Mesendoderm (in vitro differentiated cells): ENCODE measurements around the gene OASL. TPM values are rescaled to one million over a fixed set of nuclear protein-coding genes. Genes with fewer than 3 reads are reported as not detected.

ENCODE experiments used
- DNase-seq: peaks from one replicate; pipeline ENCODE4 v3.0.0; 2013
- H2AK5ac ChIP-seq: 2 replicates; pipeline ENCODE4 v1.6.1; 2013; ENCODE audit warnings: low read length, inconsistent platforms
- H2BK120ac ChIP-seq: 2 replicates; pipeline ENCODE4 v1.6.1; 2013; ENCODE audit warnings: low read depth, mild to moderate bottlenecking, low read length, moderate library complexity, mixed read lengths
- H2BK15ac ChIP-seq: replicated peaks from 2 replicates; pipeline ENCODE4 v1.6.1; 2013; ENCODE audit warnings: low read depth, mild to moderate bottlenecking, moderate library complexity
- H2BK5ac ChIP-seq: 2 replicates; pipeline ENCODE4 v1.6.1; 2013; ENCODE audit warnings: low read length, inconsistent platforms
- H3K18ac ChIP-seq: 2 replicates; pipeline ENCODE4 v1.6.1; 2013; ENCODE audit warnings: mild to moderate bottlenecking, low read length, mixed read lengths
- H3K23ac ChIP-seq: one replicate; pipeline ENCODE4 v1.6.1; 2013; ENCODE audit warnings: low read length
- H3K27ac ChIP-seq: 2 replicates; pipeline ENCODE4 v1.5.1; 2013; ENCODE audit warnings: low read depth, mild to moderate bottlenecking, inconsistent platforms, low read length, moderate library complexity
- H3K27me3 ChIP-seq: 2 replicates; pipeline ENCODE4 v1.6.1; 2013; ENCODE audit warnings: low read length, control low read depth, mild to moderate bottlenecking, inconsistent platforms; ENCODE audit not compliant: insufficient read depth, poor library complexity
- H3K36me3 ChIP-seq: 2 replicates; pipeline ENCODE4 v1.6.1; 2013; ENCODE audit warnings: low read length, inconsistent platforms; ENCODE audit not compliant: control insufficient read depth, insufficient read depth
- H3K4ac ChIP-seq: one replicate; pipeline ENCODE4 v1.6.1; 2013; ENCODE audit warnings: low read depth, mild to moderate bottlenecking, low read length, moderate library complexity
- H3K4me1 ChIP-seq: 2 replicates; pipeline ENCODE4 v1.6.1; 2013; ENCODE audit warnings: low read depth, low read length, inconsistent platforms; ENCODE audit not compliant: control insufficient read depth
- H3K4me2 ChIP-seq: 2 replicates; pipeline ENCODE4 v1.6.1; 2013; ENCODE audit warnings: low read length
- H3K4me3 ChIP-seq: 2 replicates; pipeline ENCODE4 v1.5.1; 2013; ENCODE audit warnings: mild to moderate bottlenecking, low read length
- H3K56ac ChIP-seq: one replicate; pipeline ENCODE4 v1.6.1; 2013; ENCODE audit warnings: low read length
- H3K79me1 ChIP-seq: 2 replicates; pipeline ENCODE4 v1.6.1; 2013; ENCODE audit warnings: low read length, inconsistent platforms
- H3K79me2 ChIP-seq: 2 replicates; pipeline ENCODE4 v1.6.1; 2013; ENCODE audit warnings: mild to moderate bottlenecking, low read length; ENCODE audit not compliant: control insufficient read depth, insufficient read depth
- H3K9ac ChIP-seq: 2 replicates; pipeline ENCODE4 v1.6.1; 2013; ENCODE audit warnings: low read length, inconsistent platforms
- H4K5ac ChIP-seq: one replicate; pipeline ENCODE4 v1.6.1; 2013; ENCODE audit warnings: low read length
- H4K8ac ChIP-seq: one replicate; pipeline ENCODE4 v1.6.1; 2013; ENCODE audit warnings: low read depth, mild to moderate bottlenecking, control low read depth, low read length, moderate library complexity
- WGBS: extraction: QIAGEN DNeasy Blood & Tissue Kit; methylation state at CpG from one replicate; pipeline ENCODE4 v1.1.7; 2013; ENCODE audit warnings: low lambda C conversion rate, missing lambda C conversion rate; ENCODE audit not compliant: insufficient coverage; ENCODE audit errors: extremely low coverage; 5-methylcytosine and 5-hydroxymethylcytosine counted together
- polyA plus RNA-seq, 2 experiments: library from polyadenylated mRNA; stranded (reverse); fragments of 200-250 nt; gene quantifications; one replicate each; pipeline ENCODE4 v1.2.3, GENCODE V29; 2013

The OASL gene
- polyA plus RNA-seq (2013, experiment 1 of 2): not detected
- polyA plus RNA-seq (2013, experiment 2 of 2): not detected

GRCh38 chr12:121038861-121039668 is at the start of gene OASL:
Gene OASL (minus strand): TSS chr12:121039246. CDS start chr12:121038971, 275 bp downstream.
- no peak within 1 kb of the TSS for H2BK15ac ChIP-seq
- no peak for DNase-seq
- H2AK5ac ChIP-seq: no peak within 1 kb of the TSS
- H3K18ac ChIP-seq: no peak within 1 kb of the TSS
- H2BK5ac ChIP-seq: no peak within 1 kb of the TSS
- no peaks in the 10 kb centered on the region for H3K79me2 ChIP-seq
- no peaks in the 10 kb centered on the region for H3K79me1 ChIP-seq
- no peak within 1 kb of the TSS for H3K56ac ChIP-seq
- H3K27me3 ChIP-seq: no peaks in the 10 kb centered on the region
- no peak within 1 kb of the TSS for H2BK120ac ChIP-seq
- no CpG with 5 or more reads among the region's 13 CpGs for WGBS
- no peak within 1 kb of the TSS for H3K23ac ChIP-seq
- no peak within 1 kb of the TSS for H4K8ac ChIP-seq
- no peaks in the 10 kb centered on the region for H3K36me3 ChIP-seq
- H4K5ac ChIP-seq: no peak within 1 kb of the TSS
- no peak within 1 kb of the TSS for H3K9ac ChIP-seq
- H3K4me1 ChIP-seq: no peaks in the 10 kb centered on the region
- no peak within 1 kb of the TSS for H3K4me3 ChIP-seq
- H3K4ac ChIP-seq: no peak within 1 kb of the TSS
- no peak within 1 kb of the TSS for H3K4me2 ChIP-seq
- no peak within 1 kb of the TSS for H3K27ac ChIP-seq

DNA sequence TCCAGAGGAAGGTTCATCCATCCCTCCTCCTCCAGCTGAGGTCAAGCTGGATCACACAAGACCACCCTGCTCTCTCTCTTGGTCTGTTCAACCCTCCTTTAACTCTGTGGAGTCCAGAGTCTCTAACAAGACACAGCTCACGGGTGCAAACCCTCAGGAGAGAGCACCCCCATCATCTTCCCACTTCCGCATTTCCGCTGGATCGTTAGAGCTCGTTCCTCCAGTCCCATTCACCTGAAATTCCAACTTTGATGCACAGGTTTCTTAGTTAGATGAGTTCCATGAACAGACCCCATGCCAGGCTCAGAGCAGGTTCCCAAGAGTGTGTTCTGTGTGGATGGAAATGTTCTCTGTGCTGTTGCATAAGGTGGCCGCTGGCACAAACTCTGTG is 49.1 kb upstream of the OASL start:
- no peak overlapping the region for H2BK5ac ChIP-seq
- H3K4me1 ChIP-seq: no peaks in the 10 kb centered on the region
- H3K4ac ChIP-seq: no peak overlapping the region
- no peak overlapping the region for H2BK120ac ChIP-seq
- H3K27ac ChIP-seq: no peak overlapping the region
- no peak overlapping the region for H3K56ac ChIP-seq
- no peaks in the 10 kb centered on the region for H3K79me1 ChIP-seq
- H2BK15ac ChIP-seq: no peak overlapping the region
- no CpG with 5 or more reads among the region's 6 CpGs for WGBS
- no peak overlapping the region for H3K23ac ChIP-seq
- no peak overlapping the region for H3K4me3 ChIP-seq
- H2AK5ac ChIP-seq: no peak overlapping the region
- H3K36me3 ChIP-seq: no peaks in the 10 kb centered on the region
- DNase-seq: no peak
- no peak overlapping the region for H3K18ac ChIP-seq
- no peak overlapping the region for H4K5ac ChIP-seq
- no peak overlapping the region for H4K8ac ChIP-seq
- H3K79me2 ChIP-seq: no peaks in the 10 kb centered on the region
- H3K27me3 ChIP-seq: no peaks in the 10 kb centered on the region
- no peak overlapping the region for H3K4me2 ChIP-seq
- H3K9ac ChIP-seq: no peak overlapping the region

- Histone ChIP-seq H3K18ac (no peak overlapping the region), H3K9ac (no peak overlapping the region), H4K8ac (no peak overlapping the region), H3K27ac (no peak overlapping the region), H2BK15ac (no peak overlapping the region), H3K4me2 (no peak overlapping the region), H2AK5ac (no peak overlapping the region), H2BK120ac (no peak overlapping the region), H3K27me3 (no peaks in the 10 kb centered on the region), H3K56ac (no peak overlapping the region), H3K79me1 (no peaks in the 10 kb centered on the region), H3K4ac (no peak overlapping the region), H3K4me1 (no peaks in the 10 kb centered on the region), H4K5ac (no peak overlapping the region), H2BK5ac (no peak overlapping the region), H3K36me3 (no peaks in the 10 kb centered on the region), H3K4me3 (no peak overlapping the region), H3K23ac (no peak overlapping the region), H3K79me2 (no peaks in the 10 kb centered on the region)
- DNase-seq: no peak
- WGBS: no CpG with 5 or more reads among the region's 11 CpGs
Observed at GRCh38 chr12:121087467-121088194, 48.6 kb upstream of the OASL start.

- Histone ChIP-seq H3K4me2 (no peak overlapping the region), H2BK15ac (no peak overlapping the region), H4K8ac (no peak overlapping the region), H3K79me1 (no peaks in the 10 kb centered on the region), H3K27me3 (no peaks in the 10 kb centered on the region), H3K9ac (no peak overlapping the region), H2BK120ac (no peak overlapping the region), H3K27ac (no peak overlapping the region), H3K79me2 (no peaks in the 10 kb centered on the region), H3K4ac (no peak overlapping the region), H2BK5ac (no peak overlapping the region), H3K4me1 (no peaks in the 10 kb centered on the region), H3K23ac (no peak overlapping the region), H3K56ac (no peak overlapping the region), H3K36me3 (no peaks in the 10 kb centered on the region), H3K4me3 (no peak overlapping the region), H2AK5ac (no peak overlapping the region), H4K5ac (no peak overlapping the region), H3K18ac (no peak overlapping the region)
- no peak for DNase-seq
- WGBS: no CpG with 5 or more reads among the region's 8 CpGs
Observed at GRCh38 chr12:121086781-121087295, 47.8 kb upstream of the OASL start.

DNA sequence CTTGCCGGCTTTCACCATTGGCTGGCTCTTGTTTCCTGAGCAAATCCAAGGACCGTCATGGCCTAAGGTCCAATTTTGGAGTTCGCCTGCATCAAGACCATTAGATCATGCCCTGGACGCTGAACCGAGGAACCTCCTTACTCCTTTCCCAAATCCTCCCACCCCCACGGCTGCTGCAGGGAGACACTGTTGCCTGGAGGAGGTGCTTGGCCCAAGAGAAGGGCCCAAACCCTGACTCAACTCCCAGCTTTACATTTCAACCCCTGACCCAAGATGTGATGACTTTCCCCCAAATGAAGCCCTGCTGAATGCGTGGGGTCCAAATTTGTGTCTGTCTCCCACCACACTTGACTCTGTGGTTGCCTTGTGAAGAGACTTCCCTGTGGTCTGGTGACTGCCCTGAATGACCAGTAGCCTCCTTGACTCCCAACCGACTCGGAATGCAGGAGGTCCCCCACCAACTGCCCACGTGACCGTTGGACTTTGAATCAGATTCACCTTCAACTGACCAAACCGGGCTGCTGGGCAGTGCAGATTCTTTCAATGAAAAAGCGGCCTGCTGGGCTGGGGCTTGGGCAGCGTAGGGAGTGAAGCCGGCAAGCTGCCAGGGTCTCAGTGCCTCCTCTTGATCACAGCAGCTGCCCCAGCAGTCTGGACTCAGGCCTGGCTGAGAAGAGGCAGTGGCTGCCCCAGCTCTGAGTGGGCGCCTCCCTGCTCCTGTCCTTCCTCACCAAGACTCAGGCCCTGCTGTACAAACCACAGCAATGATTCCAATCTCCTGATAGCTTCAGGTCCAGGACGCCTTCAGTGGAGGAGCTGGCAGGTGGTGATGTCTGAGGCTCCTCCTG is 46.7 kb upstream of the OASL start:
- Histone ChIP-seq H2BK120ac (no peak overlapping the region), H3K79me2 (no peaks in the 10 kb centered on the region), H4K5ac (no peak overlapping the region), H3K79me1 (no peaks in the 10 kb centered on the region), H2AK5ac (no peak overlapping the region), H3K18ac (no peak overlapping the region), H3K27ac (no peak overlapping the region), H2BK15ac (no peak overlapping the region), H3K23ac (no peak overlapping the region), H3K56ac (no peak overlapping the region), H4K8ac (no peak overlapping the region), H3K4me1 (no peaks in the 10 kb centered on the region), H3K36me3 (no peaks in the 10 kb centered on the region), H3K4me3 (no peak overlapping the region), H3K4me2 (no peak overlapping the region), H2BK5ac (no peak overlapping the region), H3K27me3 (no peaks in the 10 kb centered on the region), H3K9ac (no peak overlapping the region), H3K4ac (no peak overlapping the region)
- no CpG with 5 or more reads among the region's 17 CpGs for WGBS
- DNase-seq: no peak
